22Rv1 (cell line): ENCODE results near the gene ZEB2.

Source experiments
- ZFX ChIP-seq: fragments of 450-650 bp; IDR thresholded peaks from 2 replicates; pipeline ENCODE4 v1.6.1; 2017; ENCODE audit warnings: antibody characterized with exemption, borderline replicate concordance
- TF ChIP-seq, protein P1 (sequence below): fragments of 450-650 bp; IDR thresholded peaks from 2 replicates; pipeline ENCODE4 v1.5.1; 2017; ENCODE audit warnings: mild to moderate bottlenecking

DNA sequence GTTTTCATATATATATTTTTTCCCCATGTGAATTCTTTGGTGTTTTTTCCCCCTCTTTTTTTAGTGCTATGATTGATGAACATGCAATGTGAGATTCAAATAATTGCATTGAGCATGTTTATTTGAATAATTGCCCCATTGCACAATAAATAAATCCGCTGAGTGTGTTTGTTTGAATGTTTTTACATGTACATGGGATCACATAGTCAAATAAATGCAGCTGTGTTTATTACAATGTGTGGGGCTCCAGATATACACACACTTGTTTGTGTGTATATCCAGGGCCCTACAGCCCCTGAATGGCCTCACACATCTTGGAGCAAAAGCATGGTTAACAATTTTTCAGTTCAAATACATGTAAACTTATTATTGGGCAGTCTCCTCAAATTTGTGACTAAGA lies 134.5 kb downstream of the ZEB2 start:
- TF ChIP-seq, protein P1, sequence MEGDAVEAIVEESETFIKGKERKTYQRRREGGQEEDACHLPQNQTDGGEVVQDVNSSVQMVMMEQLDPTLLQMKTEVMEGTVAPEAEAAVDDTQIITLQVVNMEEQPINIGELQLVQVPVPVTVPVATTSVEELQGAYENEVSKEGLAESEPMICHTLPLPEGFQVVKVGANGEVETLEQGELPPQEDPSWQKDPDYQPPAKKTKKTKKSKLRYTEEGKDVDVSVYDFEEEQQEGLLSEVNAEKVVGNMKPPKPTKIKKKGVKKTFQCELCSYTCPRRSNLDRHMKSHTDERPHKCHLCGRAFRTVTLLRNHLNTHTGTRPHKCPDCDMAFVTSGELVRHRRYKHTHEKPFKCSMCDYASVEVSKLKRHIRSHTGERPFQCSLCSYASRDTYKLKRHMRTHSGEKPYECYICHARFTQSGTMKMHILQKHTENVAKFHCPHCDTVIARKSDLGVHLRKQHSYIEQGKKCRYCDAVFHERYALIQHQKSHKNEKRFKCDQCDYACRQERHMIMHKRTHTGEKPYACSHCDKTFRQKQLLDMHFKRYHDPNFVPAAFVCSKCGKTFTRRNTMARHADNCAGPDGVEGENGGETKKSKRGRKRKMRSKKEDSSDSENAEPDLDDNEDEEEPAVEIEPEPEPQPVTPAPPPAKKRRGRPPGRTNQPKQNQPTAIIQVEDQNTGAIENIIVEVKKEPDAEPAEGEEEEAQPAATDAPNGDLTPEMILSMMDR: no peak
- no peak for TF ChIP-seq ZFX
